NCI-H2196 treated with DMSO at 0.1 percent for 48 hours (cell line): ENCODE data around the gene ABCB9.
"Not testable (repeated sequence)": the region's sequence is repeated elsewhere in the genome, so short reads cannot be mapped to it uniquely, and the experiment has no call there.

Source experiments
- DNase-seq: peaks from one replicate; lab custom pipeline; 2025; ENCODE audit not compliant: unreplicated experiment; lab: John Stamatoyannopoulos, UW

ABCB9 gene

DNA sequence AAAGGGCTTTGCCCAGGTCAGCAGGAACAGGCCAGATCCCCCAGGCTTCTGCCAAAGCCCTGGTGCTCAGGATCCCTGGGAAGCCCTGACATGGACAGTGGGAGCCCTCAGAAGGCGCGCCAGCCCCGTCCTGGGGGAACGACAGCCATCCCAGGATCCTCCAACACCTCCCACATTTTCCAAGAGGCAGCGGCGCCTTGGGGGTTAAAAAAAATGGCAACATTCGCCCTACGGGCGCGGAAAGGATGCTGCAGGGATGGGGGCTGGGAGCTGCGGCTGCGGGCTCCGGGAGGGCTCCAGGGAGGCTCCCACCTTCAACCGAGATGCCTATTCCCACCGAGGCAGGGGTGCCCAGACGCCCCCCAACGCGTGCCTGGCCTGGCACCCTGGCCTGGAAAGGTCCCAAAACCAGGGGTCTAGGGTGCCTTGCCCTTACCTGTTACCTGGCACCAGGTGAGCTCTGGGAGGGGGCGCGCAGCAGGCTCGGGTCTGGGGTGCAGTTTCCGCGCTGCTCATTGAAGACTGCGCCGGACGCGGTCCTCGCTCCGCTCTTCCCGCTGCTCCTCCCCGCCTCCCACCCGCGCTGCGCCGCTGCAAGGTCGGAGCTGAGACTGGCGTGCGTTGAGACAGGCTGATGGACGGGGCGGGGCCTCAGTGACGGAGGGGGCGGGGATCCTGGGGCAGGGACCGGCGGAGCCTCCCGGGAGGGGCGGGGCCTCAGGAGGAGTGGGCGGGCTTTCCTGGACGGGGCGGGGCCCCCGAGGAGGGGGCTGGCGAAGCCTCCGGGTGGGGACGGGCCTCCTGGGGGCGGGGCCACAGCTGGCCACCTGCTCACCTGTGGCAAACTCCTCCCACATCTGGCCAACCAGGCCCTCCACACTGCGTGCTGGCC is at the start of gene ABCB9:
TSS of gene ABCB9 (minus strand) at position 613 of the 892 bp plus-strand sequence. CDS start 6,228 bp downstream, outside the sequence.
- peak; percentile 91 for DNase-seq

- not testable (repeated sequence) for DNase-seq
Observed at GRCh38 chr12:123014473-123014872, 48.2 kb upstream of the ABCB9 start.

GRCh38 chr12:123013185-123014095 is 47.2 kb upstream of the ABCB9 start:
- DNase-seq = no peak

DNA sequence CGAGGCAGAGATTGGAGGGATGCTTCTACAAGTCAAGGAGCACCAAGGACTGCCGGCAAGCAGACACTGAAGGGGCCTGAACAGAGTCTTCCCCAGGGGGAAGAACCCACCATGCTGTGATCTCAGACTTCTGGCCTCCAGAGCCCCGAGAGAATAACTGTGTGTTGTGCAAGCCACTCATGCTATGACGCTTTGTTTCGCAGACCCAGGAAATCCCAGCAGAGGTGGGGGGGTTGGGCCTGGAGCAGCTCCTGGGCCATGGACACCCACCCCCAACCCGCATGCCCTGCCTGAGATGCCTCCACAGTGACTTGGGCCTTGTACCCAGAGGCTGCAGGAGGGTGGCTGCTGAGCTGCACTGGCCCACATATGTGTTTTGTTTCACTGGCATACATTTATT is 45.4 kb upstream of the ABCB9 start:
- DNase-seq = no peak

DNA sequence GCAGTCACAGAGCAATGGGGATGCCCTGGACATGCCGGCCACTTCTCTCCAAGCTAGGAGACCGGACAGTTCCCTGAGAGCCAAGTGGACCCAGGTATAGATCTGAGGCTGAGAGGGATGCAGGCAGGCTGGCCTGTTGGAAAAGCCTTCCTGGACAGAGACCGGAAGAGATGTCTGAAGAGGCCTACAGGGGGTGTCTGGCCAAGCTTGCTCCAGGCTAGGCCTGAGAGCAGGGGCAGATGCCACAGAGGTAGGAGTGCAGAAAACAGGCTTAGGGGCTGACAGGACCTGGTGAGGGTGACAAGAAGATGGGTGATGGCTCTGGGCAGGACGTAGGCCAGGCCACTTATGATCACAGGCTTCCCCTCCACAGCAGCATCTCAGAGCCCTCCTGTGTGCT is 44.4 kb upstream of the ABCB9 start:
- no peak for DNase-seq

- DNase-seq = no peak
Observed at GRCh38 chr12:123010110-123010509, 43.8 kb upstream of the ABCB9 start.

DNA sequence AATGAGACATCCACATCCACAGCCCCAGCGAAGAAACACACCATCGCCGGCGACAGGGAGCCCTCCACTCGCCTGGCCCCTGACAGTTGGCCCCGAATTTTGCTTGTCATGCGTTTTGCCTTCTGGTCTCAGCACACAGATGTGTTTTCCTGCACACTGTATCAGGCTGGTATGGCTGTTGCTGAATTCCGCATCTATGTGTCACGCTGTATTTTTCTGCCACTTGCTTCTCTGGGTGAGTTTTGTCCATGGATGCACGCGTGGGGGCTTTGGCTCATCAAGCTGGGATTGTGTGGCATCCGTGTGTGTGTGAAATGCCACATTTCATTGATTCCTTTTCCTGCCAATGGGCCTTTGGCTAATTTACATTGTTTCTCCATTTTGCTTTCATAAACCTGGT is 40.7 kb upstream of the ABCB9 start:
- DNase-seq = no peak

DNA sequence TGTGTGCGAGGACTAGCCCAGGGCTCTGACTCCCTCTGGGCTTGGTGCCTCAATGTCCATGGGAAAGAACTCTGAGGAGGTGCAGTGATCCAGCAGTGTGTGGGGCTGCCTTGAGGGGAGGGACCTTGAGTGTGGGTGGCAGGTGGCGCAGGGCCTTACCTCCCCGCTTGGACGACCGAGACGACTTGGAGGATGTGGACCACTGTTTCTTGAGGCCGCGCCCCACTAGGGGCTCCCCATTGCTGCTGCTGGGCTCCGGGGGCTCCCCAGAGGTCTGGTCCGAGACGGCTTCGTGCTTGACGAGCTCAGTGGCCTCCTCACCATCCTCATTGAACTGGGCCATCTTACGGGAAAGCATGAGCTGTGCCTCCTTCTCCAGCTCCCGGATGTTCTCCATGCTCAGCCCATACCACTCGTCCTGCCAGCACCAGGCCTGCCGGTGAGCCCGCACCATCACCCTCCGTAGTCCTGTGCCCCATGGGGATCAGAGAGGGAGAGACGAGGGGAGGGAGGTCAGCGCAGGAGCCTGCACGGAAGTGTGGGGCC is 38.9 kb upstream of the ABCB9 start:
- no peak for DNase-seq

- DNase-seq = no peak
Observed at GRCh38 chr12:123004287-123004686, 38.0 kb upstream of the ABCB9 start.

GRCh38 chr12:123003257-123003656 is 37.0 kb upstream of the ABCB9 start:
- no peak for DNase-seq

DNA sequence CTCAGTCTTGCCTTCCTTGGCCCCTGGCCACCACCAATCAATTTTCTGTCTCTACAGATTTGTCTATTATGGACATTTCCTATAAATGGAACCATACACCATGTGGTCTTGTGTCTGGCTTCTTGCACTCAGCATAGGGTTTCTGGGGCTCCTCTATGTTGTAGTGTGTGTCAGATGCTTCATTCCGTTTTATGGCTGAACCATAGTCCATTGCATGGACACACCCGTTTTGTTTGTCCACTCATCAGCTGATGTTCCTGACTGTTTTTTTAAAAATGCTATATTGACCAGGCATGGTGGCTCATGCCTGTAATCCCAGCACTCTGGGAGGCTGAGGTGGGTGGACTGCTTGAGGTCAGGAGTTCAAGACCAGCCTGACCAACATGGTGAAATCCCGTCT is 35.2 kb upstream of the ABCB9 start:
- DNase-seq = no peak

GRCh38 chr12:123000578-123000977 is 34.3 kb upstream of the ABCB9 start:
- no peak for DNase-seq

DNA sequence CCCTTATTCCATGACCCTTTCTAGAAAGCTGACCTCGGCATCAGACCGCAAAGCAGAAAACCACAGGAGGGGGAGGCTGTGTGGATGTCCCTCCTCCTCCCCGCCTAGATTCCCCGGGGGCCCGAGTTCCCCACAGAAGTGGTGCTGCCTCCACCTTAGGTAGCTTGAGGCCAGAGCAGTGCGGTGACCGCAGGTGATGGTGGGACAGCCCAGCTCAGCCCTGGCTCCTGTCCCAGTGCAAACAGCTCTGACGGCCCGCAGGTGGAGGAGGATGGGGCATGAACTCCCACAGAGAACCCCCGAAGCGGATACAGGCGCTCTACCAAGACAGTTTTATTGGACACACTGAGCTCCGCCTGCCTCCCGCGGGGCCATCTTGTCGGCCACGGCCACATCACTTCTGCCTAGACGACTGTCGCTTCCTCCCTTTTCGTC is 33.7 kb upstream of the ABCB9 start:
- no peak for DNase-seq

DNA sequence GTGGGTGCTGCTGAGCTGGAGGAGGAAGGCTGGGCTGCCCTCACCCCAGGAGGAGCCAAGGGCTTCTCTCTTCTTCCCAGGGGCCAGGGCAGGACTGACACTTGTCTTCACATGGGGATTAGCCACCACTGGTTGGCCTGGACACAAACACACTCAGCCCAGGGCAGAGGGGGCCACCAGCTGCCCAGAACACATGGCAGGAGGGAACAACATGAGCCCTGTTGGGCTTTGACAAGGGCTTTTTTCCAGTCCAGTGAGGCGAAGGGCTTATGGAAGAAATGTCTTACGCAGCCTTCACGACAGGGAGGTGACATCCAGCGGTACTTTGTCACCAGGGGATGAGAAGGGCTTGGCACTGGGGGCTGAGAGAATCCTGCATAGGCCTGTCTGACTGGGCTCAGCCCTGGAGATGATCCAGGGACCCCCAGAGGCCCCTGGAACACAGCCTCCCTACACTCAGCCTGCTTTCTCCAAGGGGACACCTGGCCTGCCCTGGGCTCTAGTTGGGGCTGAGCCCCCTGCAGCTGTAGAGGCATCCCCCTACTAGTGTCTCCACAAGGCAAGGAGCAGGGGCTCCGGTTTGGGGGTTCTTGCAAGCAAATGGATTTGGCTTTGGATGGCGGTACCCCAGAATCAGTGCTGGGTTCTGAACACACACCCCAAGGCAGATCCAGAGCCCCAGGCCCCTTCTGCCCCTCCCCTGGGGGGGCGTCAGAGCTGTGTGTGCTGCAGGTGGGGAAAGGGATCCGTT is 33.1 kb upstream of the ABCB9 start:
- DNase-seq = no peak

DNA sequence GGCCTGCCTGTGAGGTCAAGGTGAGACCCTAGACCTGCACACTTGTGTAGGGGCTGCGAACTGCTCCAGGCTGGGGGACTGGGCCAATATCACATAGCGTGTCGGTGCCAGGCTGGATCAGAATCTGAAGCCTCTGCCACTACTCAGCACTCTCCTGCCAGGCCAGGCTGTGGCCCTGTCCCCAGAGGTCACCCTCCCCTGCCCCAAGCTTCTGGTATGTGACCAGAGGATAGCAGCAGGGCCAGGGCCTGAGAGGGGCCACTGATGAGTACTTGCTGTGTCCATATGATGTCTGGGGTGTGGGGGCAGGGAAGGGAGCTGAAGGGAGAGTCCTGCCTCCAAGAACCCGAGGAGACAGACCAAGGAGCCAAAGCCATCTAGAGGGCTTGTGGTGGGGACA is 32.1 kb upstream of the ABCB9 start:
- no peak for DNase-seq

DNA sequence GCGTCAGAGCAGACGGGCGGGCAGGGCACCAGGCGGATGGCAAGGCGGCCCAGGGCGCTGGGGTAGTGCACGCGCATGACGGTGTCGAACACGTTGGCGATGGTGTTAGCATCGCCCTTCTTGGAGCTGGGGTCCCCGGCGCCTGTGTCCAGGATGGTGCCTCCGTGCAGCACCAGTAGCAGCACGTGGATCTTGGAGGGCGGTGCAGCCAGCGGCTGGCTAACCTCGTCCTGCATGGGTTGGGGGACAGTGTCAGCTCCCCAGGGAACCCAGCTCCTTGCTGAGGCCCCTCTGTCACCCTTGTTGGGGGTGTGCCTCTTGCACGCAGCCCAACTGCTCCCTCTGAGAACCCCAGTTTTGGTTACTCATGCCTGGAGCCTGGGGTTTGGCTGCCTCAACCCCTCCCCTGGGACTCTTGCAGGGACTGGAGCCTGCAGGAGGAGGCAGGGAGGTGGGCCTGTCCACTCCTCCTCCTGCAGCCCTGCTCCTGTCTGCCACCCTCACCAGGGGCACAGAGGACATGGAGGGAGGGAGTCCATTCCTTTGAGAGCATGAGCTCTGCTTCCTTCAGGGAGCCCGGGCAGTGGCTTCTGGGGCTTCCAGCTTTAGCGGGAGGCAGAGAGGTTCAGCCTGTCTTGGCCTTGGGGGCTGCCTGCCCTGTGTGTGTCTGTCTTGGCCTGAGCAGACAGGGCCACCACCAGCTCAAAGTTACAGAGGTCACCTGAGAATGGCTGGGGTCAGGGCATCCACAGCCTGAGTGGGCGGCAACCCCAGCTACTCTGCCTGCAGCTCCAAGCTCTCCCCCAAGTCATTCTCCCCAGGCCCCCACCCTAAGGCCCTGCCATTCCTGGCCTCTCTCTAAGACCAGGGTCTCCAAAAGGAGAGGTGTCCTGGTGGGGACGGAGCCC is 31.3 kb upstream of the ABCB9 start:
- no peak for DNase-seq

- DNase-seq = no peak
Observed at GRCh38 chr12:122996621-122997342, 30.5 kb upstream of the ABCB9 start.

DNA sequence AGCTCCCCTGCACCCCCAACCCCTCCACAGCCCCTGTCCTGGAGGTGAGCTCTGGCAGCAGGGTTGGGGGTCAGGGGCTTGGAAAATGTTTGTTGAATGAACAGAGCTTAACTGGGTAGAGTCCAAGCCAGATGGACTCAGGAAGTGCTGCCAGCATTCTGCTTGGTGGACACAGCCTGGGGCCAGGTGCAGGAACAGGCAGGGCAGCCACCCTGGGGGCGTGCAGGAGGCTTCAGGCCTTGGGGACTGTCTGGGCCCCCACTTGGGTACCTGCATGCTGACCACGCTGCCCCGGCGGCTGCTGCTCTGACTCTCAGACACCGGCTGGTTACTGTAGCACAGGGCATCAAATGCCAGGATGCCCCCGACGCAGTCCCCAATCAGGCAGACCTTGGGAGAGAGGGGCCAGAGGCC is 29.9 kb upstream of the ABCB9 start:
- DNase-seq = no peak
